Measurements from ENCODE around the gene CAPRIN1. TPM values are rescaled to one million over a fixed set of nuclear protein-coding genes. Genes with fewer than 3 reads are reported as not detected.
A peak's percentile ranks its signal among the peaks of the same experiment; 100 is the strongest.

The CAPRIN1 gene
- total RNA-seq = 116 TPM
- long read RNA-seq, full-length matches to known transcripts = 155 of 190 reads
- long read RNA-seq, partial matches to known transcripts = 15 of 190 reads
- long read RNA-seq, other reads (novel, unspliced or antisense) = 20 of 190 reads

GRCh38 chr11:34051349-34052035 is at the start of gene CAPRIN1:
Gene CAPRIN1, plus strand, starts transcription at chr11:34051731. Its CDS starts 690 bp downstream, at chr11:34052421.
- intact Hi-C loops (cut with micrococcal nuclease) = no loop called here
- peak; percentile 93 for DNase-seq
- peak; percentile 93 for ATAC-seq

- intact Hi-C loops (cut with micrococcal nuclease) = no loop called here
- DNase-seq (no peak), ATAC-seq (no peak)
Measured at GRCh38 chr11:34002420-34002819, 49.1 kb upstream of the CAPRIN1 start.

- ATAC-seq (no peak), DNase-seq (no peak)
- intact Hi-C loops (cut with micrococcal nuclease) = no loop called here
Measured at GRCh38 chr11:34004236-34004635, 47.3 kb upstream of the CAPRIN1 start.

- ATAC-seq = no peak
- intact Hi-C loops (cut with micrococcal nuclease) = no loop called here
Measured at GRCh38 chr11:34006876-34007275, 44.7 kb upstream of the CAPRIN1 start.

GRCh38 chr11:34012734-34013133 is 38.8 kb upstream of the CAPRIN1 start:
- intact Hi-C loops (cut with micrococcal nuclease) = no loop called here
- DNase-seq (no peak), ATAC-seq (no peak)

More at GRCh38 chr11:34006876-34007275, 44.7 kb upstream of the CAPRIN1 start:
- no peak for DNase-seq

GRCh38 chr11:34013898-34014571 is 37.5 kb upstream of the CAPRIN1 start:
- DNase-seq (no peak), ATAC-seq (no peak)
- intact Hi-C loops (cut with micrococcal nuclease) = no loop called here

- intact Hi-C loops (cut with micrococcal nuclease) = no loop called here
- DNase-seq (no peak), ATAC-seq (no peak)
Measured at GRCh38 chr11:34021977-34022735, 29.4 kb upstream of the CAPRIN1 start.

- intact Hi-C loops (cut with micrococcal nuclease) = no loop called here
- DNase-seq (no peak), ATAC-seq (no peak)
Measured at GRCh38 chr11:34026432-34026831, 25.1 kb upstream of the CAPRIN1 start.

- intact Hi-C loops (cut with micrococcal nuclease) = no loop called here
- DNase-seq = no peak
- ATAC-seq = no peak
Measured at GRCh38 chr11:34027516-34028408, 23.8 kb upstream of the CAPRIN1 start.

- intact Hi-C loops (cut with micrococcal nuclease) = no loop called here
- DNase-seq = peak; percentile 49
- ATAC-seq = peak; percentile 96
Measured at GRCh38 chr11:34028425-34028824, 23.1 kb upstream of the CAPRIN1 start.

GRCh38 chr11:34029176-34029575 is 22.4 kb upstream of the CAPRIN1 start:
- DNase-seq = no peak
- no peak for ATAC-seq
- intact Hi-C loops (cut with micrococcal nuclease) = no loop called here

- intact Hi-C loops (cut with micrococcal nuclease) = no loop called here
- ATAC-seq (no peak), DNase-seq (no peak)
Measured at GRCh38 chr11:34030382-34030781, 21.1 kb upstream of the CAPRIN1 start.

GRCh38 chr11:34033399-34033798 is 18.1 kb upstream of the CAPRIN1 start:
- intact Hi-C loops (cut with micrococcal nuclease) = no loop called here
- DNase-seq = no peak
- ATAC-seq = no peak

- ATAC-seq = no peak
- DNase-seq = no peak
- intact Hi-C loops (cut with micrococcal nuclease) = no loop called here
Measured at GRCh38 chr11:34034053-34034452, 17.5 kb upstream of the CAPRIN1 start.

GRCh38 chr11:34036456-34036855 is 15.1 kb upstream of the CAPRIN1 start:
- no peak for DNase-seq
- no peak for ATAC-seq
- intact Hi-C loops (cut with micrococcal nuclease) = no loop called here

GRCh38 chr11:34037016-34037415 is 14.5 kb upstream of the CAPRIN1 start:
- intact Hi-C loops (cut with micrococcal nuclease) = no loop called here
- no peak for ATAC-seq
- DNase-seq = no peak

- intact Hi-C loops (cut with micrococcal nuclease) = no loop called here
- DNase-seq = no peak
- ATAC-seq = no peak
Measured at GRCh38 chr11:34040571-34040970, 11.0 kb upstream of the CAPRIN1 start.

GRCh38 chr11:34044664-34045485 is 6.7 kb upstream of the CAPRIN1 start:
- intact Hi-C loops (cut with micrococcal nuclease) = no loop called here
- ATAC-seq = no peak
- no peak for DNase-seq
